WERI-Rb-1 (cell line): ENCODE measurements around the gene BCAM.

Experiments used
- DNase-seq: peaks from one replicate; pipeline ENCODE4 v3.0.0-alpha.2; 2020
- H3K27ac ChIP-seq: fragments of 250-450 bp; sonication (Bioruptor Pico); 2 replicates; pipeline ENCODE4 v1.5.1; 2020; ENCODE audit warnings: mild to moderate bottlenecking, moderate library complexity
- H3K27me3 ChIP-seq: fragments of 250-450 bp; sonication (Bioruptor Pico); 2 replicates; pipeline ENCODE4 v1.5.1; 2021; ENCODE audit warnings: mild to moderate bottlenecking, low read depth, moderate library complexity; ENCODE audit not compliant: insufficient read depth, severe bottlenecking
- H3K36me3 ChIP-seq: fragments of 250-450 bp; sonication (Bioruptor Pico); 2 replicates; pipeline ENCODE4 v1.5.1; 2020; ENCODE audit warnings: mild to moderate bottlenecking, moderate library complexity
- H3K4me3 ChIP-seq: 2 replicates; pipeline ENCODE4 v1.5.1; 2011; ENCODE audit warnings: low read depth, mild to moderate bottlenecking, control low read depth, low read length
- H3K9me3 ChIP-seq: fragments of 250-450 bp; sonication (Bioruptor Pico); 2 replicates; pipeline ENCODE4 v1.5.1; 2021; ENCODE audit warnings: mild to moderate bottlenecking, moderate library complexity; ENCODE audit not compliant: severe bottlenecking
- CTCF ChIP-seq: IDR thresholded peaks from 2 replicates; pipeline ENCODE4 v1.5.1; 2011; ENCODE audit warnings: low read depth, mild to moderate bottlenecking, control low read depth, inconsistent platforms, low read length

The BCAM gene

DNA sequence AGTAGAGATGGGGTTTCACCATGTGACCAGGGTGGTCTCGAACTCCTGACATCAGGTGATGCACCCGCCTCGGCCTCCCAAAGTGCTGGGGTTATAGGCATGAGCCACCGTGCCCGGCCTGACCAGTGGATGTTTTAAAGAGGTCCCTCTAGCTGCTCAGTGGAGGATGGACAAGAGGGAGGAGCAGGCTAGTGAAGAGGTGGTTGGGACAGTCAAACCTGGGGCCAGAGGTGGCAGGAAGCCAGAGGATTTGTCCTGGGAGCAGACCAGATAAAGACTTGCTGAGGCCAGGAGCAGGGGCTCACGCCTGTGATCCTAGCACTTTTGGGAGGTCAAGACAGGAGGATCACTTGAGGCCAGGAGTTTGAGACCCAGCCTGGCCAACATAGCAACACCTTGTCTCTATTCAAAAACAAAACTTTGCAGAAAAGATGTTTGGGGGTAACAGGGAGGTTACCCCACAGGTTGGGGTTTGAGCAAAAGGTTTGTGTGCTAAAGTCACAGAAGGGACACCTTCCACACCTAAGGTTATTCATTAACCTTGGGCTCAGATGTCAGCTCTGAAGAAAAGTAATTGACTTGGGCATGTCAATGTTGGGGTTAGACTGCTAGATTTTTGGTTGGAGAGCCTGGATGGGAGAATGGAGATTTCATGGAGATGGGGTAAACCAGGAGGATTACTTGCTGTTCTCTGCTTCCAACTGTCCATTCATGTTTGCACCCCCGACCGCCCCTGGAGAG, 9.0 kb downstream of the BCAM start:
- Histone ChIP-seq H3K27ac (no peak overlapping the region), H3K27me3 (no peaks in the 10 kb centered on the region), H3K36me3 (peaks cover 6% of the 10 kb centered on the region), H3K4me3 (no peak overlapping the region), H3K9me3 (no peaks in the 10 kb centered on the region)
- DNase-seq = no peak
- TF ChIP-seq CTCF = no peak

DNA sequence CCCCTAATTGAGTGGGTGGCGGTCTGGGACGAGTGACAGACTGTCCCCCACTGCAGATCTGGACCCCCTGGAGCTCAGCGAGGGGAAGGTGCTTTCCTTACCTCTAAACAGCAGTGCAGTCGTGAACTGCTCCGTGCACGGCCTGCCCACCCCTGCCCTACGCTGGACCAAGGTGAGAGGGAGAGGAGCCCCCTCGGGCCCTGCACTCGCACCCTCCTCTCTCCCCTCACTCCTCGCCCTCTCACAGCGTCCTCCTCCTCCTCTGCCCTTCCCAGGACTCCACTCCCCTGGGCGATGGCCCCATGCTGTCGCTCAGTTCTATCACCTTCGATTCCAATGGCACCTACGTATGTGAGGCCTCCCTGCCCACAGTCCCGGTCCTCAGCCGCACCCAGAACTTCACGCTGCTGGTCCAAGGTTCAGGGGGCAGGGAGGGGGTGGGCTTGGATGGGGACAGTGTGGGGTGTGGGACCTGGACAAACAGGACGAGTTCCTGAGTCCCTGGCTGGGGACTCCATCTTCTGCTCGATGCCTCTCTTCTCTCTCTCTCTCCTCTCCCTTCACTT, 9.6 kb downstream of the BCAM start:
- Histone ChIP-seq H3K9me3 (no peaks in the 10 kb centered on the region), H3K27ac (no peak overlapping the region), H3K27me3 (no peaks in the 10 kb centered on the region), H3K4me3 (no peak overlapping the region), H3K36me3 (peaks cover 4% of the 10 kb centered on the region)
- DNase-seq = no peak
- TF ChIP-seq CTCF = no peak

GRCh38 chr19:44819246-44819832, 10.4 kb downstream of the BCAM start:
- no peak for DNase-seq
- H3K9me3 ChIP-seq = no peaks in the 10 kb centered on the region
- no peaks in the 10 kb centered on the region for H3K36me3 ChIP-seq
- H3K27ac ChIP-seq = no peak overlapping the region
- TF ChIP-seq CTCF = no peak
- no peak overlapping the region for H3K4me3 ChIP-seq
- no peaks in the 10 kb centered on the region for H3K27me3 ChIP-seq

DNA sequence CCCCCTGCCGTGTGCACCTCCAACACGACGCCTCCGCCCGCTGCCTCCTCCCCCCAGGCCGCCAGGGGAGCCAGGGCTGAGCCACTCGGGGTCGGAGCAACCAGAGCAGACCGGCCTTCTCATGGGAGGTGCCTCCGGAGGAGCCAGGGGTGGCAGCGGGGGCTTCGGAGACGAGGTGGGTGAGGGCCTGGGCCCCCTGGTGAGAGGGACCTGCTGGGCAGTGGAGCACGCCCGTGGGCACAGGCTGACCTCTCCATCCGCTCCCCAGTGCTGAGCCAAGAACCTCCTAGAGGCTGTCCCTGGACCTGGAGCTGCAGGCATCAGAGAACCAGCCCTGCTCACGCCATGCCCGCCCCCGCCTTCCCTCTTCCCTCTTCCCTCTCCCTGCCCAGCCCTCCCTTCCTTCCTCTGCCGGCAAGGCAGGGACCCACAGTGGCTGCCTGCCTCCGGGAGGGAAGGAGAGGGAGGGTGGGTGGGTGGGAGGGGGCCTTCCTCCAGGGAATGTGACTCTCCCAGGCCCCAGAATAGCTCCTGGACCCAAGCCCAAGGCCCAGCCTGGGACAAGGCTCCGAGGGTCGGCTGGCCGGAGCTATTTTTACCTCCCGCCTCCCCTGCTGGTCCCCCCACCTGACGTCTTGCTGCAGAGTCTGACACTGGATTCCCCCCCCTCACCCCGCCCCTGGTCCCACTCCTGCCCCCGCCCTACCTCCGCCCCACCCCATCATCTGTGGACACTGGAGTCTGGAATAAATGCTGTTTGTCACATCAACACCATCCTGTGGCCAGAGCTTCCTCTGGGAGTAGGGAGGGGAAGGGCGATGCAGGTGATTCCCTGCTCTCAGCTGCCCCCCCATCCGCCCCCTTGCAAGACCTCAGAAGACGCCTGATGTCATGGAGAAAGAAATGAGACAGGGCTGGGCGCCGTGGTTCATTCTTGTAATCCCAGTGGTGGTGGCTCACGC, 12.0 kb downstream of the BCAM start:
- no peak for TF ChIP-seq CTCF
- Histone ChIP-seq H3K4me3 (no peak overlapping the region), H3K27me3 (no peaks in the 10 kb centered on the region), H3K27ac (no peak overlapping the region), H3K36me3 (no peaks in the 10 kb centered on the region), H3K9me3 (no peaks in the 10 kb centered on the region)
- no peak for DNase-seq

GRCh38 chr19:44822177-44822576, 13.3 kb downstream of the BCAM start:
- no peak for TF ChIP-seq CTCF
- DNase-seq = no peak
- Histone ChIP-seq H3K9me3 (no peaks in the 10 kb centered on the region), H3K36me3 (no peaks in the 10 kb centered on the region), H3K4me3 (no peak overlapping the region), H3K27me3 (no peaks in the 10 kb centered on the region), H3K27ac (no peak overlapping the region)
